ENCODE data around the gene SELL.
"Not testable (repeated sequence)": the region's sequence is repeated elsewhere in the genome, so short reads cannot be mapped to it uniquely, and the experiment has no call there.

Gene SELL

DNA sequence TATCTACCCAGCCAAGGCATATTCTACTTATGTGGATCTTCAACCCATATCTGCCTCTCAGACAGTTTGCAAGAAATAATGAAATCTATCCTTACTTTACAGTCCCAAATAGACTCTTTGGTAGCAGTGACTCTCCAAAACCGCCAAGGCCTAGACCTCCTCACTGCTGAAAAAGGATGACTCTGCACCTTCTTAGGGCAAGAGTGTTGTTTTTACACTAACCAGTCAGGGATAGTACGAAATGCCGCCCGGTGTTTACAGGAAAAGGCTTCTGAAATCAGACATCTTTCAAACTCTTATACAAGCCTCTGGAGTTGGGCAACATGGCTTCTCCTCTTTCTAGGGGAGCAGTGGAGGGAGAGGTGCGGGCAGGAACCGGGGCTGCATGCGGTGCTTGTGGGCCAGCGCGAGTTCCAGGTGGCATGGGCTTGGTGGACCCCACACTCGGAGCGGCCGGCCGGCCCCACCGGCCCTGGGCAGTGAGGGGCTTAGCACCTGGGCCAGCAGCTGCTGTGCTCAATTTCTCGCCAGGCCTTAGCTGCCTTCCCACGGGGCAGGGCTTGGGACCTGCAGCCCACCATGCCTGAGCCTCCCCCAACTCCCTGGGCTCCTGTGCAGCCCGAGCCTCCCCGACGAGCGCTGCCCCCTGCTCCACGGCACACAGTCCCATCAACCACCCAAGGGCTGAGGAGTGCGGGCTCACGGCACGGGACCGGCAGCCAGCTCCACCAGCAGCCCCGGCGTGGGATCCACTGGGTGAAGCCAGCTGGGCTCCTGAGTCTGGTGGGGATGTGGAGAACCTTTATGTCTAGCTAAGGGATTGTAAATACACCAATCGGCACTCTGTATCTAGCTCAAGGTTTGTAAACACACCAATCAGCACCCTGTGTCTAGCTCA lies 43.5 kb downstream of the SELL start:
- not testable (repeated sequence) for DNase-seq (ENCODE audit: low read depth in 2 of 2)

DNA sequence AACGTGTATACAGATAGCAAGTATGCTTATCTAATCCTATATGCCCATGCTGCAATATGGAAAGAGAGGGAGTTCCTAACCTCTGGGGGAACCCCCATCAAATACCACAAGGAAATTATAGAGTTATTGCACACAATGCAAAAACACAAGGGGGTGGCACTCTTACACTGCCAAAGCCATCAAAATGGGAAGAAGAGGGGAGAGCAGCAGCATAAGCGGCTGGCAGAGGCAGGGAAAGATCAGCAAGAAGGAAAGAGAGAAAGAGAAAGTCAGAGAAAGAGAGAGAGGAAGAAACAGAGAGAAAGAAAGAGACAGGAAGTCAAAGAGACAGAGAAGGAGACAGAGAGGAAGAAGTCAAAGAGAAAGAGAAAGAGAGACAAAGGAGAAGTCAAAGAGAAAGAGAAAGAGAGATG lies 44.2 kb downstream of the SELL start:
- not testable (repeated sequence) for DNase-seq (ENCODE audit: low read depth in 2 of 2)

DNA sequence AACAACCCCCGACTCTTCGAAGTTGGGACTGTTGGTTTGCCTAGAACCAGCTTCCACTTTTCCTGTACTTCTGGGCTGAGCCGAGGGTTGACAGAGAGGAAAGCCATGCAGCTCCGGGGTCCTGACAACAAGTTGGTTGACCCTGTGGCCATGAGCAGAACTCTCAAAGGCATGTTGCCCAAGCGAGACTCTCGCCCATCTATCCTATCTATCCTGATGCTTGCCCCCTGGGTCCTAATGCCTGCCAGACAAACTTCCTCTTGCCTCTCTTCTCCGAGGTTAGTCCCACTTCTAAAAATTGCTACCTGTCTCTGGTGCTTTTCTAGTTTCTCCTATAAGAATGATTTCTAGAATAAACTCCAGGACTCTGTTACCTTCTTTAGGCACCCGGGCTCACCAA lies 48.7 kb downstream of the SELL start:
- not testable (repeated sequence) for DNase-seq (ENCODE audit: low read depth in 2 of 2)

DNA sequence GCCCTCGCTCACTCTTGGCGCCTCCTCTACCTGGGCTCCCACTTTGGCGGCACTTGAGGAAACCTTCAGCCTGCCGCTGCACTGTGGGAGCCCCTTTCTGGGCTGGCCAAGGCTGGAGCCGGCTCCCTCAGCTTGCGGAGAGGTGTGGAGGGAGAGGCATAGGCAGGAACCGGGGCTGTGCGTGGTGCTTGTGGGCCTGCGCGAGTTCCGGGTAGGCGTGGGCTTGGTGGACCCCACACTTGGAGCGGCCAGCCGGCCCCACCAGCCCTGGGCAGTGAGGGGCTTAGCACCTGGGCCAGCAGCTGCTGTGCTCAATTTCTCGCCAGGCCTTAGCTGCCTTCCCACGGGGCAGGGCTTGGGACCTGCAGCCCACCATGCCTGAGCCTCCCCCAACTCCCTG lies 50.4 kb downstream of the SELL start:
- not testable (repeated sequence) for DNase-seq (ENCODE audit: low read depth in 2 of 2)

DNA sequence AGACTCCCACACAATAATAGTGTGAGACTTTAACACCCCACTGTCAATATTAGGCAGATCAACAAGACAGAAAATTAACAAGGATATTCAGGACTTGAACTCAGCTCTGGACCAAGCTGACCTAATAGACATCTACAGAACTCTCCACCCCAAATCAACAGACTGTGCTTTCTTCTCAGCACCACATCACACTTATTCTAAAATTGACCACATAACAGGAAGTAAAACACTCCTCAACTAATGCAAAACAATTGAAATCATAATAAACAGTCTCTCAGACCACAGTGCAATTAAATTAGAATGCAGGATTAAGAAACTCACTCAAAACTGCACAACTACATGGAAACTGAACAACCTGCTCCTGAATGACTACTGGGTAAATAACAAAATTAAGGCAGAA lies 52.6 kb downstream of the SELL start:
- DNase-seq (ENCODE audit: low read depth in 2 of 2): not testable (repeated sequence)

DNA sequence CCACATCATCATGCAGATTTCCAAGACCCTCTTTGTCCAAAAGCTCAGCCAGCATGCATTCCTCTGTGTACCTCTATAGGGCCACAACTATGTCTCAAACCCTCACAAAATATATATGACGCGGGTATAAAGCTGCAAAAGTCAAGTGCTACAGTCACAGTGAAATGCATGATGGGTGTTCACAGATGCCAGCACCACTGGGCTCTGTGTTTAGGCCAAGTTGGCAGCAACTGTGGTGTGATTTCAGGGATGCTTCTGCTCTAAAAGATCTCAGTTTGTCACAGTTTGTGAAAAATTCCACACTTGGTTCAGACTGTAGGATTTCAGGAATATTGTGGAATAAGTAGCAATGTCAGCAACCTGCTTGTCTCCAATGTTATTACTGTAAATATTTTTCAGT lies 57.5 kb downstream of the SELL start:
- no peak for DNase-seq (ENCODE audit: low read depth in 2 of 2)

DNA sequence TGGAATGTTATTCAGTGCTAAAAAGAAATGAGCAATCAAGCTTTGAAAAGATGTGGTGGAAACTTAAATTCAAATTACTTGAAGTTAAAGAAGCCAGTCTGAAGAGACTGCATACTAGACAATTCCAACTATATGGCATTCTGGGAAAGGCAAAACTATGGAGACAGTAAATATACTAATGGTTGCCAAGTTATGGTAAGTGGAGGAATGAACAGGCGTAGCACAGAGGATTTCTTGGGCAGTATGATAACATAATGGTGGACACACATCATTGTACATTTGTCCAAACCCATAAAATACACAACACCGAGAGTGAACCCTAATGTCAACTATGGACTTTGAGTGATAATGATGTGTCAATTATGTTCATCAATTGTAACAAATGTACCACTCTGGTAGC lies 60.4 kb downstream of the SELL start:
- no peak for DNase-seq (ENCODE audit: low read depth in 2 of 2)

DNA sequence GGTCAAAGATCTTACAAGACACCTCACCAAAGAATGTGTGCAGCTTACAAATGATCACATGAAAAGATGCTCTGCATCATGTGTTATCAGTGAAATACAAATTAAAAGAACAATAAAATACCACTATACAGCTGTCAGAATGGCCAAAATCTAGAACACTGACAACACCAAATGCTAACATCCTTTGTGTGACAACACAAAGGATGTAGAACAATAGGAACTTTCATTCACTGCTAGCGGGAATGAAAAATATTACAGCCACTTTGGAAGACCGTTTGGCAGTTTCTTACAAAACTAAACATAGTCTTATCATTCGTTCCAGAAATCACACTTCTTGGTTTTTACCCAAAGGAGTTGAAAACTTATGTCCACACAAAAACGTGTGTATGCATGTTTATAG lies 60.9 kb downstream of the SELL start:
- no peak for DNase-seq (ENCODE audit: low read depth in 2 of 2)

DNA sequence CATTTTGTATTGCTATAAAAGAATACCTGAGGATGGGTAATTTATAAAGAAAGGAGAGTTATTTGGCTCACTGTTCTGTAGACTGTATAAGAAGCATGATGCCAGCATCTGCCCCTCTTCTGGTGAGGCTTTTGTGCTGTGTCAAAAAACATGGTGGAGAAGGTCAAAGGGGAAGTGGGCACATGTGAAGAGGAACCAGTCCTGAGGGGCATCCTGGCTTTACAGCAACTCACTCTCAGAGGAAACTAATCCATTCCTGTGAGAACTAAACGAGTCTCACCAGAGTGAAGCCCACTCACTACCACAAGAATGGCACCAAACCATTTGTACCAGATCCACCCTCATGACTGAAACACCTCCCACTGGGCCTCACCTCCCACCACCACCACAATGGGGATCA lies 62.7 kb downstream of the SELL start:
- DNase-seq (ENCODE audit: low read depth in 2 of 2): no peak

DNA sequence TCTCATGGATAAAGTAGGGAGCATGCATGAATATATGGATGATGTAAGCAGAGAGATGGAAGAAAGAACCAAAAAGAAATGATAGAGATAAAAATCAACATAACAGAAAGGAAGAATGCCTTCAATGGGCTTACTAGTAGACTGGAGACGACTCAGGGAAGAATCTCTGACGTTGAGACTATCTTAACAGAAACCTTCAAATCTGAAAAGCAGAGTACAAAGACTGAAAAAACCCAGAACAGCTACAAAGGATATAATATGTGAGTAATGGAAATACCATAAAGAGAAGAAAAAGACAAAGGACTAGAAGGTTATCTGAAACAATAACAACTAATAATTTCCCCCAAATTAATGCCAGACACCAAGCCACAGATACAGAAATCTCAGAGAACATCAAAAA lies 63.2 kb downstream of the SELL start:
- DNase-seq (ENCODE audit: low read depth in 2 of 2): no peak

DNA sequence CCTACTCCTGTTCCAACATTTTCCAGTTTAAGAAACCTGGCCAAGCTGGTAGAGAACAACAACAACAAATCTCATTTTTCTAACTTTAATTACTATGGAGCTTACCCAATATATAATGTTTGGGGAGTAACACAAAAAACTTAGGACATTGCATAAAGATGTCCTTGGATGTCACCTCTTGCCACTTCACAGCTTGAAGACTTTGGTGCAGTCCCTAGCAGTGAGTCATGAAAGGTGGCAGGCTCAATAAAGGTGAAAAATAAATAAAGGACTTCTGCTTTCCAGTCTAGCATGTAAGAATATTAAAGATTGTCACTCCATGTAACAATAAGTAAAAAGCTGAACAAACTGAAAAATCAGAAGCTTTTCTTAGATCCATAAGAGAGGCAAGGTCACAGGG lies 63.9 kb downstream of the SELL start:
- no peak for DNase-seq (ENCODE audit: low read depth in 2 of 2)

DNA sequence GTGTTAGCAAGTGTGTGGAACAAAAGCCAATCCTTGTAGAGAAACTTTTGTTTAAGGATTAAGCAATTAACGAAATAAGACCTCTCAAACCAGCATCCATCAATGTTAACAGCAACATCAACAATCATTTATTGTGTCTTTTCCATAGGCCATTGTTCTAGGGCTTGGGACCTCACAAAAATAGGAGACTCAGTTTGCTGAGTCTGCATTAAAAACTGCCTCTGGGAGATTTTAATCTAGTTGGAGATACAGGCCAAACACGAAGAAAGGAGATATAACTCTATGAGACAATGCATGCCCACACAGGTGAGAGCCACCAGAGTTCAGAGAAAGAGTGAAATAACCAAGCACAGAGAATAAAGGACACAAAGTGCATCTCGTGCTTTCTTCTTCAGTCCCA lies 67.1 kb downstream of the SELL start:
- DNase-seq (ENCODE audit: low read depth in 2 of 2): no peak
